SK-N-SH (cell line): Measurements from ENCODE around the gene LYZL6.

Source experiments
- CTCF ChIP-seq: fragments of 200-600 bp; sonication (generic); IDR thresholded peaks from 2 replicates; pipeline ENCODE4 v1.6.1; 2017; ENCODE audit warnings: antibody characterized with exemption, mild to moderate bottlenecking, moderate library complexity
- EP300 ChIP-seq, 2 experiments: IDR thresholded peaks; 2 replicates each; pipeline versions ENCODE4 v1.4.0 to v1.6.1; 2012; ENCODE audit warnings: borderline replicate concordance in 1 of 2, low read depth in 1 of 2, low read length in 1 of 2
- TF ChIP-seq, protein P1 (sequence below): IDR thresholded peaks from 2 replicates; pipeline ENCODE4 v1.4.0; 2012; ENCODE audit warnings: low read depth, borderline replicate concordance

GRCh38 chr17:35915153-35915964 lies 28.2 kb downstream of the LYZL6 start:
- TF ChIP-seq EP300 (IDR thresholded peaks at IDR 0.05; ENCODE audit: borderline replicate concordance in 1 of 2, low read depth in 1 of 2, low read length in 1 of 2), result no peak
- TF ChIP-seq, protein P1, sequence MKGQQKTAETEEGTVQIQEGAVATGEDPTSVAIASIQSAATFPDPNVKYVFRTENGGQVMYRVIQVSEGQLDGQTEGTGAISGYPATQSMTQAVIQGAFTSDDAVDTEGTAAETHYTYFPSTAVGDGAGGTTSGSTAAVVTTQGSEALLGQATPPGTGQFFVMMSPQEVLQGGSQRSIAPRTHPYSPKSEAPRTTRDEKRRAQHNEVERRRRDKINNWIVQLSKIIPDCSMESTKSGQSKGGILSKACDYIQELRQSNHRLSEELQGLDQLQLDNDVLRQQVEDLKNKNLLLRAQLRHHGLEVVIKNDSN, result no peak
- no peak for TF ChIP-seq CTCF
